Measurements from ENCODE around the gene PRDM5.

Gene PRDM5

DNA sequence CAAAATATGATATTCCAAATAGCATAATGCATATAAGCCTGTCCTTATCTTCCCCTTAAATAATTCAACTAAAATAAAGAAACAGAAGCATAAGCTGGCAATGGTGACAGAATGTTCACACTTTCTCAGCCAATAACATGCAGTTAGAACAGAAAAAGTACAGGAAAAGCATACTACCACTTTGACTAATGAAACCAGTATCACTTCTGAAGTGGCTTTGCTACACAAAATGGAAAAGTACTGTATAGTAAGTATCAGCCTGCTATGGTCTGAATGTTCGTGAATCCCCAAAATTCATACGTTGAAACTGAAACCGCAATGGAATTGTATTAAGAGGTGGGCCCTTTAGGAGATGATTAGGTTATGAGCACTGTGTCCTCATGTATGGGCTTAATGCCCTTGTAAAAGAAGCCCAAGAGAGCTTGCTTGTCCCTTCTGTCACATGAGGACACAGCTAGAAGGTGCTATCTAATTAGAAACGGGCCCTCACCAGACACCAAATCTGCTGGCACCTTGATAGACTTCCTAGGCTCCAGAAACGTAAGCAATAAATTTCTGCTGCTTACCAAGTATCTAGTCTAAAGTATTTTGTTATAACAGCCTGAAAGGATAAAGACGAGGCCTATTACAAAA, 102.6 kb downstream of the PRDM5 start:
- DNase-seq (ENCODE audit: low spot score) = no peak

DNA sequence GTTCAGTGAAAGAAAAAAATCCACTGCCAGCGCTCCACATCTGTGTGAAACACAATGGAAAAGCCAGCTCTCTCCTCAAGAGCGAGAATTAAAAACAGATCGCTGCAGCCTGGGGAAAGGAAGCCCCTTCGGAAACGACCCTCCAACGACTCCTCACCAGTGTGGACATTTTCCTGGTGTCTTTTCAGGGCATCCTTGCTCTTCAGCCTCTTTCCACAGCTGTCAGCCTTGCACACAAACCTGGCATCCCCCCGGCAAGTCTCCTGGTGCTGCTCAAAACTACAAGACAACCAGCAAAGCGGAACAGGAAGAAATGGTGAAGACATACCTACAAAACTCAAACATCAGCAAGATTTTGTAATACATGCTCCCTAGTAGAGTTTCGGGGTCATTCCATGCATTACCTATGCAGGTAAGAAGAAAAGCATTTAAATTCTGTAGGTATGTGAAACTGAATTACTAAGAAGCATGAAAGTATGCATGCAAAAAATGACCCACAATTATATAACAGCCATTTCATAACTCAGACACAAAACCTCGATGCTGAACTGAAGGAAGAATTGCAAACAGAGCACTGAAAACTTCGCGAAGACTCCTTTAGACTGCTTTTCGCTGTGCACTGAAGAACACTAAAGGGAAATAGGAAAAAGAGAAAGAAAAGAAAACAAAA, 106.1 kb downstream of the PRDM5 start:
- DNase-seq (ENCODE audit: low spot score) = no peak

GRCh38 chr4:120815361-120815760, 107.2 kb downstream of the PRDM5 start:
- no peak for DNase-seq (ENCODE audit: low spot score)

- no peak for DNase-seq (ENCODE audit: low spot score)
Observed at GRCh38 chr4:120814886-120815285, 107.6 kb downstream of the PRDM5 start.

- no peak for DNase-seq (ENCODE audit: low spot score)
Observed at GRCh38 chr4:120812216-120812615, 110.3 kb downstream of the PRDM5 start.

GRCh38 chr4:120809518-120809917, 113.0 kb downstream of the PRDM5 start:
- DNase-seq (ENCODE audit: low spot score) = no peak

DNA sequence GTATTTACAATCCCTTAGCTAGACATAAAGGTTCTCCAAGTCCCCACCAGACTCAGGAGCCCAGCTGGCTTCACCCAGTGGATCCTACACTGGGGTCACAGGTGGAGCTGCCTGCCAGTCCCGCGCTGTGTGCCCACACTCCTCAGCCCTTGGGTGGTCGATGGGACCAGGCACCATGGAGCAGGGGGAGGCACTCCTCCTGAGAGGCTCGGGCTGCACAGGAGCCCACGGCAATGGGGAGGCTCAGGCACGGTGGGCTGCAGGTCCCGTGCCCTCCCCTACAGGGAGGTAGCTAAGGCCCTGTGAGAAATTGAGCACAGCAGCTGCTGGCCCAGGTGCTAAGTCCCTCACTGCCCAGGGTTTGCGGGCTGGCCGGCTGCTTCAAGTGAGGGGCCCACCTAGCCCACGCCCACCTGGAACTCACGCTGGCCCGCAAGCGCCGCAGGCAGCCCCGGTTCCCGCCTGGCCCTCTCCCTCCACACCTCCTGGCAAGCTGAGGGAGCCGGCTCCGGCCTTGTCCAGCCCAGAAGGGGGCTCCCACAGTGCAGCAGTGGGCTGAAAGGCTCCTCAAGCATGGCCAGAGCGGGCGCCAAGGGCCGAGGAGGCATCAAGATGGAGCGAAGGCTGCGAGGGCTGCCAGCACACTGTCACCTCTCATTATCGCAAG, 113.9 kb downstream of the PRDM5 start:
- DNase-seq (ENCODE audit: low spot score) = no peak

GRCh38 chr4:120801137-120801758, 121.3 kb downstream of the PRDM5 start:
- DNase-seq (ENCODE audit: low spot score) = no peak

- no peak for DNase-seq (ENCODE audit: low spot score)
Observed at GRCh38 chr4:120798570-120798969, 124.0 kb downstream of the PRDM5 start.

DNA sequence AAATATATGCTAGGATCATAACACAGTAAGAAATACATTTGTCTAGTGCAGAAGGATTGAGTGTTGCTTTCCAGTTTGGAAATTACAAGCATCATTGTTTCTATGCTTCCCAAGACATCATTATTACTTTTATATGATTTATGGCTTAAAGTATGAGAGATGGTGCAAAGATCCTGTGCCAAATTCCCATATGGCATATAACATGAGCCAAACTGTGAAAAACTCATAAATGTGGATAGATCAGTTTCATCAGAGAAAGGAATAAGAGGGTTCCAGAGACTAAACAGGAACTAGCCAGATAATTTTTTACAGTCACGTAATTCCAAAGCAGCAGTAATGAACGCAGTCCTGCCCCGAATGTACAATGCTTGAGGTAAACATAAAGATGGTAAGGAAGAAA, 126.3 kb downstream of the PRDM5 start:
- DNase-seq (ENCODE audit: low spot score) = no peak

- DNase-seq (ENCODE audit: low spot score) = no peak
Observed at GRCh38 chr4:120785202-120785601, 137.3 kb downstream of the PRDM5 start.

DNA sequence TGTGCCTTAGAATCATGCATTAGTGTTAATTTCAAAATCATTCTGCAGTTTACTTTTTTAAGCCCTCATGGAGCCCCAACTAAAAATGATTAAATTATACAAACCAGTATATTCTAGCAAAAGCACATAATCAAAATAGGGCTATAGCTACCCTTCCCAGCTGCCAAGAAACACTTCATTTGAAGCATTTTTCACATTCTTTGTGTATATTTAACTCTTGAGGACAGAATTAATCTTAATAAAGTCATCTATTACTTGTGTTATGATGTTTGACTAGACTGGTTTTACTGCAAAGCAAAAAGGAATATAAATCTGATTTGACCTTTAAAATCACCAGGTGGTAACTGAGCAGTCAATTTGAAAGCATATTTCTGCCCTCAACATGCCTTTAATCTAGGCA, 145.1 kb downstream of the PRDM5 start:
- no peak for DNase-seq (ENCODE audit: low spot score)

GRCh38 chr4:120775431-120775830, 147.1 kb downstream of the PRDM5 start:
- DNase-seq (ENCODE audit: low spot score) = no peak

- no peak for DNase-seq (ENCODE audit: low spot score)
Observed at GRCh38 chr4:120773641-120774040, 148.9 kb downstream of the PRDM5 start.

DNA sequence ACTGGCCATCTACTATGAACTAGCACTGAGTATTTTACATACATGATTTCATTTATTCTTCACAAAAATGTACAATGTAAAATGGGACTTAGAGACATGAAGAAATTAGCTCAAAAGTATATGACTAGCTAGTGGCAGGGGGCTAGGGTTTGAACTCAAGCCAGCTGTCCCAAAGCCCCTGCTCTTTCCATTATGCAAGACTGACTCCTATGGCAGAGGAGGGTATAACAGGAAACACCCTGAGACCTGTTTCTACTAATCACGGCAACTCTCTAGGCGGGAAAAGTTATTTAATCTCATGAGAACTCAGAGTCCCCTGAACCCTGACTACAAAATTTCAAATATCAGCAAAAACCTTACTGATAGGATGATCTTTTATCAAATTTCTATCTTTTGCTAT, 150.6 kb downstream of the PRDM5 start:
- DNase-seq (ENCODE audit: low spot score) = no peak

GRCh38 chr4:120770897-120771296, 151.6 kb downstream of the PRDM5 start:
- no peak for DNase-seq (ENCODE audit: low spot score)

- DNase-seq (ENCODE audit: low spot score) = no peak
Observed at GRCh38 chr4:120769227-120769626, 153.3 kb downstream of the PRDM5 start.

GRCh38 chr4:120765260-120765680, 157.3 kb downstream of the PRDM5 start:
- DNase-seq (ENCODE audit: low spot score) = no peak

- DNase-seq (ENCODE audit: low spot score) = no peak
Observed at GRCh38 chr4:120763650-120764049, 158.9 kb downstream of the PRDM5 start.

DNA sequence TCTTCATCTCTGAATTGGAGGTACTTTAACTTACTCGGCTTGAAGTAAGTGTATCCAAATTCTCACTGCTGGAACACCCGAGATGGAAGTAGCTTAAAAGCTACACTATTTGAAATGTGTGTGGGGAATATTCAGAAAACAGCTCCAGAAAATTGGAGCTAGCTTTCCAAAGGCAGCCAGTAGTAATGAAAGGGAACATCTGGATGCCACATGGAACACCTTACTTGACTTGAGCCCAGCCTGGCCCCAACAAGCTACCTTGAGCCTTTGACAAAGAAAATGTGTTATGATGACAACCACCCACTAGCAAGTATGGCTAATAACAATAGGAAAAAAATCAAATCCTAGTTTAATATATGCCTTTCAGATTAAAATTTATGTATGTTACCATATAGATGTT, 161.5 kb downstream of the PRDM5 start:
- DNase-seq (ENCODE audit: low spot score) = no peak

DNA sequence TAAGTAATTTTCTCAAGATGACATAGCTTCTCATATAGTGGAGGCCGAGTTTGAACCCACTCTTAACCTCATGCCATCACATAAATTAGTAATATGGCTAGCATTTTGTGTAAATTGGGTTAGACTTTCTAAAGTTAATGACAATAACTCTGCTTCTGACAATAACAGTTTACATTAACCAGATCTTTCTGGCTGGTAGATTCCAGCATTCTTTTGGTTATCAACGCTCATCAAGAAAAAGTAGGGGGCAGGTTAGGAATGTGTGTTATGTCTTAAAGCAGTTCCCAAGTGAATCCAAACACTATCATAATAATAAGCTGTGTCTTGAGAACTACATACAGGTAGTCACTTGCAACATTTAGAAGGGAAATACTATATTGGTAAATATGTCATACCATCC, 162.5 kb downstream of the PRDM5 start:
- DNase-seq (ENCODE audit: low spot score) = no peak

- no peak for DNase-seq (ENCODE audit: low spot score)
Observed at GRCh38 chr4:120755864-120756263, 166.7 kb downstream of the PRDM5 start.

- no peak for DNase-seq (ENCODE audit: low spot score)
Observed at GRCh38 chr4:120754590-120754989, 167.9 kb downstream of the PRDM5 start.

Data from HuH-7 (cell line).